Nephron progenitor cell (in vitro differentiated cells): ENCODE measurements around the gene ALK.

Source experiments
- DNase-seq: peaks from one replicate; pipeline ENCODE4 v3.0.0; 2021
- H3K27ac Mint-ChIP-seq: 2 replicates; pipeline ENCODE4 v1.8.0; 2021; ENCODE audit warnings: mild to moderate bottlenecking, moderate library complexity, mixed read lengths
- H3K27me3 Mint-ChIP-seq: 2 replicates; pipeline ENCODE4 v1.8.0; 2021; ENCODE audit warnings: mild to moderate bottlenecking, low read depth, mixed read lengths; ENCODE audit not compliant: poor library complexity
- H3K36me3 Mint-ChIP-seq: 2 replicates; pipeline ENCODE4 v1.8.0; 2021; ENCODE audit warnings: low read depth, mixed read lengths
- H3K4me1 Mint-ChIP-seq: 2 replicates; pipeline ENCODE4 v1.8.0; 2021; ENCODE audit warnings: mixed read lengths
- H3K4me3 Mint-ChIP-seq: 2 replicates; pipeline ENCODE4 v1.8.0; 2021; ENCODE audit warnings: mild to moderate bottlenecking, moderate library complexity, mixed read lengths
- H3K9me3 Mint-ChIP-seq: 2 replicates; pipeline ENCODE4 v1.8.0; 2021; ENCODE audit warnings: mild to moderate bottlenecking, moderate library complexity, mixed read lengths
- CTCF ChIP-seq: fragments of 200-600 bp; sonication (generic); IDR thresholded peaks from 2 replicates; pipeline ENCODE4 v1.5.0; 2021; ENCODE audit warnings: antibody characterized with exemption

Gene ALK

DNA sequence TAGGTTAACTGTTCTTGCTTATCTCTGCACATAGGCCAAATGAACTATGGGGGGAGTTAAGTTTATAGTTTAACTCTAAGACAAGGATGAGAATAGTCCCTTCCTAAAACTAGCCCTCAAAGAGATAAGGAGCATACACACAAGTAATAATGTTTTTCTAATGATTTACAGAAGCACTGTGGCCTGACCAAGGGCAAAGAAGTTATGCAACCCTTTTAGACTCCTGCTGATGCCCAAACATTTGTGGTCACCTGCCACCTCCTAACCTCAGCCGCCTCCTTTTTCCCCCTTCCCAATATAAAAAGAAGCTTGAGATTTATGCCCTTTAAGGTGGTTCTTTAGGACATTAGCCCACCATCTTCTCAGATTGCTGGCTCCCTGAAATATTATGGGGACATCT lies 357.7 kb downstream of the ALK start:
- Mint-ChIP-seq H3K4me1 (peaks cover 7% of the 10 kb centered on the region), H3K36me3 (no peaks in the 10 kb centered on the region), H3K4me3 (no peak overlapping the region), H3K27me3 (peaks cover 20% of the 10 kb centered on the region), H3K9me3 (no peaks in the 10 kb centered on the region), H3K27ac (no peak overlapping the region)
- TF ChIP-seq CTCF: no peak
- no peak for DNase-seq

- no peak overlapping the region for H3K27ac Mint-ChIP-seq
- H3K36me3 Mint-ChIP-seq: no peaks in the 10 kb centered on the region
- TF ChIP-seq CTCF: no peak
- H3K4me1 Mint-ChIP-seq: no peaks in the 10 kb centered on the region
- H3K9me3 Mint-ChIP-seq: no peaks in the 10 kb centered on the region
- H3K4me3 Mint-ChIP-seq: no peak overlapping the region
- DNase-seq: no peak
- H3K27me3 Mint-ChIP-seq: peaks cover 14% of the 10 kb centered on the region
These were observed 358.5 kb downstream of the ALK start for GRCh38 chr2:29562896-29563295.

GRCh38 chr2:29562319-29562718 lies 359.1 kb downstream of the ALK start:
- no peaks in the 10 kb centered on the region for H3K9me3 Mint-ChIP-seq
- H3K27ac Mint-ChIP-seq: no peak overlapping the region
- no peaks in the 10 kb centered on the region for H3K4me1 Mint-ChIP-seq
- H3K36me3 Mint-ChIP-seq: no peaks in the 10 kb centered on the region
- H3K27me3 Mint-ChIP-seq: peaks cover 12% of the 10 kb centered on the region
- TF ChIP-seq CTCF: no peak
- DNase-seq: no peak
- H3K4me3 Mint-ChIP-seq: no peak overlapping the region

DNA sequence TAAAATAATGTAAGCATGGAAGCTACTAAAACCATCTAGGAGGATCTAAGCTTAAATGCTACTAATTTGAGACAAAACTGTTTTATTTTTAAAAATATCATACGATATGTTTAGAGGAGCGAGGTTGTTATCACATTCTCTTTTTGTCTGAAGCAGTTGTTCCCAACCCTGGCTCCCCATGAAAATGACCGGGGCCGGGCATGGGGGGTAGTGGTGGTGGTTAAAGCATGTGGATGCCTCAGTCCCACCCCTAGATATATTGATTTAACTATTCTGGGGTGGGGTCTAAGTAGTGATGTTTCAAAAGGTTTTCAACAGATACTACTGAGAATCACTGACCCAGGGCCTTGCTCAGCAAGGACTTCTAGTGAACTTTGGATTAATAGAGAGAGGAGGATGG lies 359.8 kb downstream of the ALK start:
- Mint-ChIP-seq H3K27me3 (peaks cover 10% of the 10 kb centered on the region), H3K27ac (no peak overlapping the region), H3K4me3 (no peak overlapping the region), H3K9me3 (no peaks in the 10 kb centered on the region), H3K4me1 (no peaks in the 10 kb centered on the region), H3K36me3 (no peaks in the 10 kb centered on the region)
- DNase-seq: no peak
- no peak for TF ChIP-seq CTCF

GRCh38 chr2:29561181-29561580 lies 360.2 kb downstream of the ALK start:
- DNase-seq: no peak
- no peaks in the 10 kb centered on the region for H3K36me3 Mint-ChIP-seq
- no peak overlapping the region for H3K27ac Mint-ChIP-seq

More at GRCh38 chr2:29561181-29561580, 360.2 kb downstream of the ALK start:
- H3K4me3 Mint-ChIP-seq: no peak overlapping the region
- H3K27me3 Mint-ChIP-seq: peaks cover 7% of the 10 kb centered on the region
- no peak for TF ChIP-seq CTCF
- H3K9me3 Mint-ChIP-seq: no peaks in the 10 kb centered on the region
- H3K4me1 Mint-ChIP-seq: no peaks in the 10 kb centered on the region
